Stomach (tissue), 4 donors: ENCODE measurements around the gene AKAP13.

Experiments
- EP300 ChIP-seq: sonication (generic); formaldehyde crosslinking; IDR thresholded peaks from one replicate; pipeline ENCODE4 v1.6.1; 2017; ENCODE audit warnings: antibody characterized with exemption
- TF ChIP-seq, protein P1 (sequence below), 7 experiments: fragments of 450-650 bp in 4 of 7; fragments of 200-600 bp in 3 of 7; sonication (generic) in 3 of 7; IDR thresholded peaks; one replicate each; pipeline ENCODE4 v1.5.1; 2016 to 2019; ENCODE audit warnings: antibody characterized with exemption in 7 of 7, control low read depth in 2 of 7, mild to moderate bottlenecking in 1 of 7

DNA sequence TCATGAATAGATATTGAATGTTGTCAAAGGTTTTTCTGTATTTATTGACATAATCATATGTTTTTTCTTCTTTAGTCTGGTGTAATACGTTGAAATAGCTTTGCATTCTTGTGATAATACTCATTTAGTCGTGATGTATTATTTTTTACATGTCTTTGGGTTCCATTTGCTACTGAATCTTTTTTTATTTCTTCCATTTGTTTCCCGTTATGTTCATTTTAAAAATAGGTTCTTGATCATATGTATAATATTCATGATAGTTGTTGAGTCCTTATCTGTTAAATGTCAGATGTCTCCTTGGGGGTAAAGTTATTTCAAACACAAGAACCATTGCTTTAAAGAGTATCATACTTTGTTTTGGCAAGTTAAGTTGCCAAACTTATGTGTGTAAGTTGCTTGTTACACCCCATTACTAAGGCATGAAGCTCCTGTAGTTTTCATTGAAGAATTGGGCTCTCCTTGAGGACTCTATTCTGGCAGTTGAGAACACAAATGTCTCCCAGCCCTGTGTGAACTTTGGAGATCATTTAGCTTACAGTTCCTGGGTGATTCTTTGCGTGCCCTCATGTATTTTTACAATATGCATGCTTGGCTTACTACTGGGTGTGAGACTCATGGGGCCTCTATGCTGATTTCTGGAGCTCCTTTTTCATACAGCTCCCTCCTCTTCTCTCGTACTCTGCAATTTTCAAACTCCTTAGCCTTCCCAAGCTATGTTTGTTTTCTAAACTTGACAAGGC is 8.3 kb downstream of the AKAP13 start:
- TF ChIP-seq, protein P1, sequence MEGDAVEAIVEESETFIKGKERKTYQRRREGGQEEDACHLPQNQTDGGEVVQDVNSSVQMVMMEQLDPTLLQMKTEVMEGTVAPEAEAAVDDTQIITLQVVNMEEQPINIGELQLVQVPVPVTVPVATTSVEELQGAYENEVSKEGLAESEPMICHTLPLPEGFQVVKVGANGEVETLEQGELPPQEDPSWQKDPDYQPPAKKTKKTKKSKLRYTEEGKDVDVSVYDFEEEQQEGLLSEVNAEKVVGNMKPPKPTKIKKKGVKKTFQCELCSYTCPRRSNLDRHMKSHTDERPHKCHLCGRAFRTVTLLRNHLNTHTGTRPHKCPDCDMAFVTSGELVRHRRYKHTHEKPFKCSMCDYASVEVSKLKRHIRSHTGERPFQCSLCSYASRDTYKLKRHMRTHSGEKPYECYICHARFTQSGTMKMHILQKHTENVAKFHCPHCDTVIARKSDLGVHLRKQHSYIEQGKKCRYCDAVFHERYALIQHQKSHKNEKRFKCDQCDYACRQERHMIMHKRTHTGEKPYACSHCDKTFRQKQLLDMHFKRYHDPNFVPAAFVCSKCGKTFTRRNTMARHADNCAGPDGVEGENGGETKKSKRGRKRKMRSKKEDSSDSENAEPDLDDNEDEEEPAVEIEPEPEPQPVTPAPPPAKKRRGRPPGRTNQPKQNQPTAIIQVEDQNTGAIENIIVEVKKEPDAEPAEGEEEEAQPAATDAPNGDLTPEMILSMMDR (IDR thresholded peaks at IDR 0.05): no peak
- TF ChIP-seq EP300: no peak
